Pulmonary artery endothelial cell (primary cell): ENCODE data around the gene LEFTY2. TPM values are rescaled to one million over a fixed set of nuclear protein-coding genes. Genes with fewer than 3 reads are reported as not detected.
"Not testable (repeated sequence)": the region's sequence is repeated elsewhere in the genome, so short reads cannot be mapped to it uniquely, and the experiment has no call there.

ENCODE experiments used
- DNase-seq: peaks from one replicate; pipeline ENCODE4 v3.0.0-alpha.2; 2011; ENCODE audit warnings: low read depth, low spot score
- total RNA-seq: library from RNA; depleted of rRNA; stranded (reverse); fragments of >200 nt; gene quantifications from 2 replicates; pipeline ENCODE4 v1.2.3, GENCODE V29; 2014

The LEFTY2 gene, protein sequence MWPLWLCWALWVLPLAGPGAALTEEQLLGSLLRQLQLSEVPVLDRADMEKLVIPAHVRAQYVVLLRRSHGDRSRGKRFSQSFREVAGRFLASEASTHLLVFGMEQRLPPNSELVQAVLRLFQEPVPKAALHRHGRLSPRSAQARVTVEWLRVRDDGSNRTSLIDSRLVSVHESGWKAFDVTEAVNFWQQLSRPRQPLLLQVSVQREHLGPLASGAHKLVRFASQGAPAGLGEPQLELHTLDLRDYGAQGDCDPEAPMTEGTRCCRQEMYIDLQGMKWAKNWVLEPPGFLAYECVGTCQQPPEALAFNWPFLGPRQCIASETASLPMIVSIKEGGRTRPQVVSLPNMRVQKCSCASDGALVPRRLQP
- total RNA-seq: 0.26 TPM in 1 of 2 replicates, not detected in the other

DNA sequence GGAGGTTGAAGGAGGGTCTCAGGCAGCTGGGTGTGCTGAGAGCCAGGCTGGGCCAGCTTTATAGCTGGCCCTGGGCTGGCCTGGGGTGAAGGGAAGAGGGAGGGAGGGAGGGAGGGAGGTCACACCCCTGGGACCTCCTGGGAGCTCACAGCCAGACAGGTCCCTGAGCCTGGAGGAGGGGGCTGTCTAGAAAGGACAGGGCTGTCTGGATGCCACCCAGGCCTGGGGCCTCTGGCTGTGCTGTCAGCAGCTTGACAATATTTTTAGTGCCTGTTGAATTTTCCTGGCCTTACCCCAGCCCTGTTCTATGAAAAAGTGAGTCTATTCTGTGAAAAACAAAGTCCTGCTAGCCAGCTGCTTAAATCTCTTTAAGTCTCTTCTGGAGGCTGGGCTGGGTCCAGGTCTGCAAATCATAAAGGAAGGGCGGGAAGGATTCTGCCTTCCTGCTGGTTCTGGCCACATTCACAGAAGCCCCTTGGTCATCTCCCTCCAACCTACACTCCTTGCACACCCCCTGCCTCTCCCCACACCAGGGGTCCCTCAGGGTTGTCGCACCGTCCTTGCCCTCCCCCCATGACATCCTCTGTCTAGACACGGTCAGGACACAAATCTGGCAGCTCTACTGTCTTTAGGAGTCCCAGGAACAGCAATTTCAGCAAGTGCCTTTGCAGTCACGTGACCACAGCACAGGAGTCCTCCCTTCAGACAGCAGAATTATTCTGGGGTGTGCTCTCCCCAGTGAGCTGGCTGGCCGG, at the start of gene LEFTY2:
TSS of gene LEFTY2 (minus strand) at position 34 of the 755 bp plus-strand sequence. CDS start 80 bp downstream, outside the sequence.
- no peak for DNase-seq

- DNase-seq: no peak
Observed at GRCh38 chr1:225987491-225988316, 46.7 kb upstream of the LEFTY2 start.

DNA sequence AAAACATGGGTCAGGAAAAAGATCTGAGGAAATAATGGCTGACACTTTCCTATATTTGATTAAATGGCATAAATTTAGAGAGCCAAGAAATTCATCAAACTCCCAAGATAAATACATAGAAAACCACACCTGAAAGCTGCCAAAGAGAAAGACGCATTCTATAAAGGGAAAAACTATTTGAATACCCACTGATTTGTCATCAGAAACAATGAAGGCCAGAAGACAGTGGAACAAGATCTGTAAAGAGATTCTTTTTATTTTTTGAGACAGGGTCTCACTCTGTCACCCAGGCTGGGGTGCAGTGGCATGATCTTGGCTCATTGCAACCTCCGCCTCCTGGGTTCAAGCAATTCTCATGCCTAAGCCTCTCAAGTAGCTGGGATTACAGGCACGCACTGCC, 40.7 kb upstream of the LEFTY2 start:
- DNase-seq: no peak

DNA sequence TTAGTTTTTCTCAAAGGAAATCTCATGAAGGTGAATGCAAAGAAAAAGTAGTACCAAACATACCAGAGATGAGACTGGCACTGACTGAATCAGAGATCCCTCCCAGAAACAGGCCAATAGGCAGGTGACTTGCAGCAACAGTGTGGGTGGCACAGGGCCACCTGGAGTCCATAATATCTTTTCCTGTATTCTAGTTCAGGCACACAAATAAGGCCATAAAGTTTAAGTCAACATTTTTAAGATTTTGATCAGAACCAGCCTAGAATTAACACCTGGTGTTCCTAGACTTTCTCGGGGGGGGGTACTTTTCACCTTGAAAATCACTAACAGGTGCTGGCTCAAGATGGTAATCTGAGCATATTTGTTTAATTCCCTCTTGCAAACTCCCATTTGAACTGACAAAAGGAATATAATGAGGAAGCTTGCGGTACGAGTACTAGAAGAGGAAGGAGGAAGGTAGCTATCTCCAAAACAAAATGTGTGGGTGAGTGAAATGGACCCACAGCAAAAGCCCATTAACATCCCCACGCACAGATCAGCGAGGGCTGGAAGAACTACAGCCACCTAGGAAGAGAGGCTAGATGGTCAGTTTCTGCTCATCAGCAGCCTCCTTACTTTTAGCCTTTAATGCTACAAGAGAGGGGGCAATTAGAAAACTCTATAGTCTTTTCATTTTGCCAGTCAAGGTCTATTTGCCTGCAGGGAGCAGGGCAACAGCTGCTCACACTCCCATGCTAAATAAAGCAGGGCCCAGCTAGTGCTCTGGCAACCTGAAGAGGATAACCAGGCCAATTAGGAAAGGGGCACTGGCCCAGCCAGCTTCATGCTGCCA, 39.2 kb upstream of the LEFTY2 start:
- no peak for DNase-seq

GRCh38 chr1:225979421-225979820, 38.4 kb upstream of the LEFTY2 start:
- no peak for DNase-seq

DNA sequence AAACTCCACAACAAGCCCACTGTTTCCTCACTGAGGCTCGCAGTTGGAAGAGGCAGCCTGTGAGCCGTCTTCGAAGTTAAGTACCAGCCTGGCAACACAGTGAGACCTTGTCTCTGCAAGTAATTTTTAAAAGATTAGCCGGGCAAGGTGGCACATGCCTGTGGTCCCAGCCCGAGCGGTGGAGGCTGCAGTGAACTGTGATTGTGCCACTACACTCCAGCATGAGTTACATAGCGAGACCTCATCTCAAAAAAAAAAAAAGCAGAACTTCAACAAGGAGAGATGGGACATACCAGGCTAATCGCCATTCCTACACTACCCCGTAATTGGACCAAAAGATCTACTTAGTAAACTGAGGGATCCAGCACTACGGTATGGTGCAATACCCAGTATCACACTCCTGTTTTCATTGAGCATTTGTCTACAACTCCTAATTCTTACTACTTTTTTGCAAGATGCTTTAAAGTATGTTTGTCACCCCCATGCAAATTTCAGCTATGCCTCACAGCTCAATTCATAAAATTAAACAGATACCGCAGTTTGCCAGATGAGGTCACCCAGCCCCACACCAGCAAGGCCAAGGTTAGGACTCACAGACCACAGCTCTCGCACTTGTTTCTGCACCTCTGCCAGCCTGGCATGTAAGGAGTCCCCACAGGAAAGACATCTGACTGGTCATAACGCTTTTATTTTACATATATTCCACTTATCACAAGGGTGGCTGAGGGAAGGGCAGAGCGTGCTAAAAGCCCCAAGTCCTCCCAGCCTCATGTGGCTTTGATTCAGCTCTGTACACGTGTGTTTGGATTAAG, 37.1 kb upstream of the LEFTY2 start:
- DNase-seq: no peak

DNA sequence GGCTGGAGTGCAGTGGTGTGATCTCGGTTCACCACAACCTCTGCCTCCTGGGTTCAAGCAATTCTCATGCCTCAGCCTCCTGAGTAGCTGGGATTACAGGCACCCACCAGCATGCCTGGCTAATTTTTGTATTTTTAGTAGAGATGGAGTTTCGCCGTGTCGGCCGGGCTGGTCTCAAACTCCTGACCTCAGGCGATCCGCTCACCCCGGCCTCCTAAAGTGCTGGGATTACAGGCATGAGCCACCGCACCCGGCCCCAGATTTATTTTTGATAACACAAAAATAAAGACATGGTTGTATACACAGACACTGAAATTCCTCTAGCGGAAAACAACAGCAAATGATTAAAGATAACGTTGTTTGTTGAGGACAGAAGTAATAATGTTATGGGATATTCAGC, 34.1 kb upstream of the LEFTY2 start:
- not testable (repeated sequence) for DNase-seq

GRCh38 chr1:225974454-225974853, 33.4 kb upstream of the LEFTY2 start:
- no peak for DNase-seq

DNA sequence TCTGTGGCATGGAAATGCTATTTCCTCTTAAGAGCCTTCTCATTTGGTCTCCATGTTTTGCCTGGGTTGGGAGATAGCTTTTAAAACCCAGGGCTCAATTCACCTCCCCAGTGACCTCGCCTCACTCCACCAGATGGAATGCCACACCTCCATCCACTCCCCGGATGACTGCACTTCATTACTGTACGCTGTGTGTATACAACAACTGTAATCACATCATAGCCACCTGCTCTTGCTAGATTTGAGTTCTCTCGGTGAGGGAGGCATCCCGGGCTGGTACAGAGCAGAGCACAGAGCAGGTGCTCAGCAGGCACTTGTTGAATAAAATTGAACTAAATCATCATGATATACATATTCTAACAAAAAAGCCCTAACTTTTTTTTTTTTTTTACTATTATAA, 32.1 kb upstream of the LEFTY2 start:
- DNase-seq: no peak

DNA sequence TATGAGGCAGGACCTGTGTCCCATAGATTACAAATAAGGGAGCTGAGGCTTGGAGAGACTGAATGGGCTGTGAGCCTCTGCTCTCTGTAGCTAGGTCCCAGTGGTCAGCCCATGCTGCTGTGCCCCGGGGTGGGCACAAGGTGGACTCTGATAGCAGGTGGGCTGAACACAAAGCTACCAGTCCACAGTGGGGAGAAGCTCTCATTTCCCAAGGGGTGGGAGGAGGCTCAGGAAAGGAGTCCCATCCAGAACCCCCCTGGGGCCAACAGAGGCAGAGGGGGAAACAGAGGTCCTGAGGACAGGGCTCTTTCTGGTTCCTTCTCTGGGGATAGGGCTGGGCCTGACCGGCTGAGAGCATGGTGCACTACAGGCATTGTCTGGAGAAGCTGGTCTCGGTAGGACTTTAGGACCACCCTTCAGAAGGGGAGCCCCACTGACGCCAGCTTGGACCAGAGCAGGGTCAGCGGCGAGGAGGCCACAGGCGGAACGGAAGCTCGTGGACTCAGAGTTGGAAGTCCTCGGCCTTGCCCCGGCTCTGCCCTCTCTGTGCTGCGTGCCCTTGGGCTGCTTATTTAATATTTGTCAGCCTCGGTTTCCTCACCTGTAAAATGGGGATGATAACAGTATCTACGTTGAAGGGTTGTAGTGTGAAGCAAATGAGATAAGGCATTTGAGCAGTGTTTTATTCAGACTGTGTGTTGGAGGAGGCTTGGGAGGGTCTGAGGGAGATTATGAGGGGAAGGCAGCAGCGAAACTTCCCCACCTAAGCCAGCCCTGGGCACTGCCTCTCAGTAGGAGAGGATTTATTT, 31.5 kb upstream of the LEFTY2 start:
- DNase-seq: no peak

DNA sequence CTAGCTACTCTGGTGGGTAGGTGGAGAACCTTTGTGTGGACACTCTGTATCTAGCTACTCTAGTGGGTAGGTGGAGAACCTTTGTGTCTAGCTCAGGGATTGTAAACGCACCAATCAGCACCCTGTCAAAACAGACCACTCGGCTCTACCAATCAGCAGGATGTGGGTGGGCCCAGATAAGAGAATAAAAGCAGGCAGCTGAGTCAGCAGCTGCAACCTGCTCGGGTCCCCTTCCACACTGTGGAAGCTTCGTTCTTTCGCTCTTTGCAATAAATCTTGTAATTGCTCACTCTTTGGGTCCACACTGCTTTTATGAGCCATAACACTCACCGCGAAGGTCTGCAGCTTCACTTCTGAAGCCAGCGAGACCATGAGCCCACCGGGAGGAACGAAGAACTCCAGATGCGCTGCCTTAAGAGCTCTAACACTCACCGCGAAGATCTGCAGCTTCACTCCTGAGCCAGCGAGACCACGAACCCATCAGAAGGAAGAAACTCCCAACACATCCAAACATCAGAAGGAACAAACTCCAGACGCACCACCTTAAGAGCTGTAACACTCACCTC, 29.7 kb upstream of the LEFTY2 start:
- not testable (repeated sequence) for DNase-seq

GRCh38 chr1:225969751-225970150, 28.7 kb upstream of the LEFTY2 start:
- DNase-seq: not testable (repeated sequence)

GRCh38 chr1:225965231-225965630, 24.2 kb upstream of the LEFTY2 start:
- DNase-seq: no peak

DNA sequence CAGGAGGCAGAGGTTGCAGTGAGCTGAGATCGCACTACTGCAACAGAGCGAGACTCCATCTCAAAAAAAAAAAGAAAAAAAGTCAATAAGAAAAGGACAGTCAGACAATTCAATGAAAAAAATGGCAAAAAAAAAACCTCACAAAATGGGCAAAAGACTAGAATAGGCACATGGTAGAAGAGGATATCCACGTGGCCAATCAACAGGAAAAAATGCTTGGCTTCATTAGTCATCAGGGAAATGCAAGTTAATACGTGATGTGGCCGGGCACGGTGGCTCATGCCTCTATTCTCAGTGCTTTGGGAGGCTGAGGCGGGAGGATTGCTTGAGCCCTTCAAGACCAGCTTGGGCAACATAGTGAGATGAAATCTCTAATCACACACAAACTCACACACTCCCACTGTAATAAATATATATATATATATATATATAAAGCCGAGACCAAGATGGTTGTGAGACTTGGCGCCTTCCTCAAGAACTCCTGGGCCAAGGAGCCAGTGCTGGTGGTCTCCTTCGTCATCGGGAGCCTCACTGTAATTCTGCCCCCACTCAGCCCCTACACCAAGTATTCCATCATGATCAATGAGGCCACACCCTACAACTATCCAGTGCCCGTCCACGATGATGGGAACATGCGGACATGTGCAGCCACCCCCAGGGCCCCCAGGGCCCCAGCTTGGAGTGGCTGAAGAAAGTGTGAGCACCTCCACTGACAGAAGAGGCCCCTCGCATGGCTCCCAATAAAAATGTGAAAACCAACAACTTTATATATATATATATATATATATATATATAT, 22.9 kb upstream of the LEFTY2 start:
- no peak for DNase-seq

DNA sequence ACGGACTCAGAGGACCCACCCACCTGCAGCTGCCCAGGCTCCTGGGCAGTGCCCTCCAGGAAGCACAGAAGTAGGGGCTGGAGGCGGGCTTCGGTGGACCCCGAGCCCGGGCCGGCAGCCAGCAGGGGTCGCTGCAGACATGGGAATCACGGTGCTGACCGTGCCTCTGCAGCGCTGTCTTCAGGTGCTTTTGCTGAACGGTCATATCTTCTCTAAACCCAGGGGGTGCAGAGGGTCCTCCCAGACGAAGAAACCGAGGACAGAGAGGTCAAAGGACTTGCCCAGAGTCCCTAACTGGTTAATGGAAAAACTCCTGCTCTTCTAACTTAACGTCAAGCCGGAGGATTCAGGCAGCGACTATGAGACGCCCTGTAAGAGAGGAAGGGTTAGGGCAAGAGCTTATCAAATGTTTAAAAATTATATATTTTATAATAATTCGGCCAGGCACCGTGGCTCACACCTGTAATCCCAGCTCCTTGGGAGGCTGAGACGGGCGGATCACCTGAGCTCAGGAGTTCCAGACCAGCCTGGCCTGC, 21.5 kb upstream of the LEFTY2 start:
- no peak for DNase-seq

DNA sequence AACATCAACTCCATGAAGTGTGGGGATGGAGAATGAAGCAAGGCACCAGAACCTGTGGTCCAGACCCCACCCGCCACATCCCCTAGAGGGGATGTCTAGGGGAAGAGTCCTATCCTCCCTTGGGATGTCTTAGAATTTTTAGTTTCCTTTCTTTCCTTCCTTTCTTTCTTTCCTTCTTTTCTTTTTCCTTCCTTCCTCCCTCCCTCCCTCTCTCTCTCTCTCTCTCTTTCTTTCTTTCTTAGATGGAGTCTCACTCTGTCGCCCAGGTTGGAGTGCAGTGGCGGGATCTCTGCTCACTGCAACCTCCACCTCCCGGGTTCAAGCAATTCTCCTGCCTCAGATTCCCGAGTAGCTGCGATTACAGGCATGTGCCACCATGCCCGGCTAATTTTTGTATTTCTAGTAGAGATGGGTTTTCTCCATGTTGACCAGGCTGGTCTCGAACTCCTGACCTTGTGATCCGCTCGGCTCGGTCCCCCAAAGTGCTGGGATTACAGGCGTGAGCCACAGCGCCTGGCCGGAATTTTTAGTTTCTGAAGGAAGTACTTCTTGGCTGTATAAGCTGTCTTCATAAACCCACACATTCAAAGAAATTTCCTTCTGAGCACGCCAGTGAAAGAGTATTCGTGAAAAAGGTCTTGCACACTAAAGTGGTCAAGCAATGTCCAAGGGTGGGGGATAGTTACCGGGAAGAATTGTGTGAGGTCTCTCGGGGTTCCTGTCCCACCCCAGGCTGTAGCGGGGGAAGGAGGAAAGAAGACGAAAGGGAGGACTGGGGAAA, 20.8 kb upstream of the LEFTY2 start:
- DNase-seq: no peak

- DNase-seq: no peak
Observed at GRCh38 chr1:225958041-225958440, 17.0 kb upstream of the LEFTY2 start.
